NB4 (cell line): ENCODE data around the gene ECPAS.

Experiments
- POLR2A ChIP-seq: IDR thresholded peaks from 2 replicates; pipeline ENCODE4 v1.6.1; 2011; ENCODE audit warnings: mild to moderate bottlenecking; ENCODE audit not compliant: insufficient read length; ENCODE audit errors: extremely low read depth
- TF ChIP-seq, protein P1 (sequence below): IDR thresholded peaks from one replicate; pipeline ENCODE4 v1.5.1; 2012; ENCODE audit warnings: low read depth, low read length

DNA sequence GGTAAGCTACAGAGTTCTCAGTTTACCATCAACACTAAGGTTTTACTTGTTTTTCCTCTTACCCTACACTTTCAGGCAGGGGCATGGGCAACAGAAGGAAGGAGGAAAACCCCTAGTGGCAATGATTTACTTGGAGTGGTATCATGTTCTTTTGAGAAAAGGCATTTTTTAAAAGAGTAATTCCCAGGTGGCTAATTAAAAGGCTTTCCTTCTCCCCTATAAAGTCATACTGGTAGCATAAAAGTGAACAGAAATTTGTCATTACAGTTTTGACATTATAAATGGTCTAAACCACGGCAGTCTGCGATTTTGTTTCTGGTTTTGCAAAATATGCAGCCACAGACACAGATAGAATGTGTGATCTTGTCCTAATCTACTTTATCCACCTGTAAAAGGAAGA, 123.3 kb downstream of the ECPAS start:
- TF ChIP-seq, protein P1, sequence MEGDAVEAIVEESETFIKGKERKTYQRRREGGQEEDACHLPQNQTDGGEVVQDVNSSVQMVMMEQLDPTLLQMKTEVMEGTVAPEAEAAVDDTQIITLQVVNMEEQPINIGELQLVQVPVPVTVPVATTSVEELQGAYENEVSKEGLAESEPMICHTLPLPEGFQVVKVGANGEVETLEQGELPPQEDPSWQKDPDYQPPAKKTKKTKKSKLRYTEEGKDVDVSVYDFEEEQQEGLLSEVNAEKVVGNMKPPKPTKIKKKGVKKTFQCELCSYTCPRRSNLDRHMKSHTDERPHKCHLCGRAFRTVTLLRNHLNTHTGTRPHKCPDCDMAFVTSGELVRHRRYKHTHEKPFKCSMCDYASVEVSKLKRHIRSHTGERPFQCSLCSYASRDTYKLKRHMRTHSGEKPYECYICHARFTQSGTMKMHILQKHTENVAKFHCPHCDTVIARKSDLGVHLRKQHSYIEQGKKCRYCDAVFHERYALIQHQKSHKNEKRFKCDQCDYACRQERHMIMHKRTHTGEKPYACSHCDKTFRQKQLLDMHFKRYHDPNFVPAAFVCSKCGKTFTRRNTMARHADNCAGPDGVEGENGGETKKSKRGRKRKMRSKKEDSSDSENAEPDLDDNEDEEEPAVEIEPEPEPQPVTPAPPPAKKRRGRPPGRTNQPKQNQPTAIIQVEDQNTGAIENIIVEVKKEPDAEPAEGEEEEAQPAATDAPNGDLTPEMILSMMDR = no peak
- TF ChIP-seq POLR2A = no peak
